Stomach (tissue), 4 donors: Measurements from ENCODE around the gene PPP1R1A.

Source experiments
- CTCF ChIP-seq, 7 experiments: fragments of 450-650 bp in 4 of 7; fragments of 200-600 bp in 3 of 7; sonication (generic) in 3 of 7; IDR thresholded peaks; one replicate each; pipeline ENCODE4 v1.5.1; 2016 to 2019; ENCODE audit warnings: antibody characterized with exemption in 7 of 7, control low read depth in 2 of 7, mild to moderate bottlenecking in 1 of 7
- EP300 ChIP-seq: sonication (generic); formaldehyde crosslinking; IDR thresholded peaks from one replicate; pipeline ENCODE4 v1.6.1; 2017; ENCODE audit warnings: antibody characterized with exemption
- POLR2A ChIP-seq, 4 donors: fragments of 450-650 bp; IDR thresholded peaks; one replicate each; pipeline ENCODE4 v1.6.1; 2016; ENCODE audit warnings: antibody characterized with exemption in 4 of 4, control low read depth in 2 of 4, mild to moderate bottlenecking in 1 of 4, moderate library complexity in 1 of 4

GRCh38 chr12:54629925-54630324 is 41.5 kb upstream of the PPP1R1A start:
- TF ChIP-seq CTCF (IDR thresholded peaks at IDR 0.05) (no peak), POLR2A (IDR thresholded peaks at IDR 0.05) (no peak), EP300 (no peak)
